Tongue (tissue), 2 donors: ENCODE measurements around the gene TMEM114. TPM values are rescaled to one million over a fixed set of nuclear protein-coding genes. Genes with fewer than 3 reads are reported as not detected.

ENCODE experiments used
- DNase-seq: peaks from one replicate; pipeline ENCODE4 v3.0.0-alpha.2; 2015
- total RNA-seq: library from RNA; depleted of rRNA; stranded (reverse); fragments of >200 nt; gene quantifications from one replicate; pipeline ENCODE4 v1.2.3, GENCODE V29; 2014

TMEM114 gene
- not detected for total RNA-seq

DNA sequence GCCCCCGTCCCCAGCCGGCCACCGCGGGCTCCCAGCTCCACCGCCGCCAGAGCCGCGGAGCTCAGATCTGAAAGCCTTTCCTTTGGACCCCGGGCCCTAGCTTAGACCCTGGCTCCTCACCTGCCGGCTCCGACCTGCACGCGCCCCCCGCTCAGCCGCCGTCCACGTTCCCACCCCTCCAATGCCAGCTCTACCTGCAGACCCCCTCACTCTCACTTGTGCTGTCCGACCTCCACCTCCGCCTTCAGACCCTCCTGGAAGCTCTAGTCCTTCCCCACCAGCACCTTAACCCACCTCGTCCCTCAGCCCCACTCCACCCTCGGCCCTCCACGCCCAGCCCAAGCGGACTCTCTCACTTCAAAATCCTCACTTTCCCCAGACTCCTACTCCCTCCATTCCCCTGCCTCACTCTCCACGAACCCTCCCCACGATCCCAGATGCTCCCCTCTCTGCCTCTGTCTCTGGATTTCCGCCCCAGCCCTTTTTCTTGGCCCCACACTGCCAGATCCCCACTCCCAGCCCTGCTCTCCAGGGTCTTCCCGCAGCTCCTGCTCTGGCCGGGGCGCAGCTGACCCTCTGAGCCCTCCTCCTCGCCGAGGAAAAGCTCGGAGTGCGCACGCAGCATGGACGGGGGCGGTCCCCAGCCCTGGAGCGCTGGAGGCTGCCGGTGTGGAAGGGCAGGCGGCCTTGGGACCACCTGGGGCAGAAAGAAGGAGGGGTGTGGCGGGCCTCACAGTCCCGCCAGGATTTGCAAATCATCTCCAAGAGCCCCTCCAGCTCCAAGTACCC is at the start of gene TMEM114:
TMEM114 (minus strand) TSS at position 612 of the 789 bp plus-strand sequence. CDS start 673 bp downstream, outside the sequence.
- no peak for DNase-seq

DNA sequence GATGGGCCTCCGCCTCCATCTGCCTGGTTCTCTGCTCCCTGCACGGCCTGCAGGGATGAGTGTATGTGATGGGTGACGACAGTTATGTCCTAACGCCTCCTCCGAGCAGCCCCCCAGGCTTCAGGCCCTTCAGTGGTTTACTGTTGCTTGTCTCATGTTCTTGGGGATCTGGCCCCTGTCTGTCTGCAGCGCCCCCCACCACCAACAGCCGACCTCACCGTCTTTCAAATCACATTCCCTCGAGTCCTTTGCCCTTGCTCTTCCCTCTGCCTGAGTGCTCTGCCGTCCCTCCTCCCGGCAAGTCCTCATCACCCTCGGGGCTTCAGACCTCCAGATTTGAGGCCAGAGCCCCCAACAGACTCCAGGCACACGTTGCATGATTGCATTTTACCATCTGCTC is 49.4 kb upstream of the TMEM114 start:
- DNase-seq: no peak

DNA sequence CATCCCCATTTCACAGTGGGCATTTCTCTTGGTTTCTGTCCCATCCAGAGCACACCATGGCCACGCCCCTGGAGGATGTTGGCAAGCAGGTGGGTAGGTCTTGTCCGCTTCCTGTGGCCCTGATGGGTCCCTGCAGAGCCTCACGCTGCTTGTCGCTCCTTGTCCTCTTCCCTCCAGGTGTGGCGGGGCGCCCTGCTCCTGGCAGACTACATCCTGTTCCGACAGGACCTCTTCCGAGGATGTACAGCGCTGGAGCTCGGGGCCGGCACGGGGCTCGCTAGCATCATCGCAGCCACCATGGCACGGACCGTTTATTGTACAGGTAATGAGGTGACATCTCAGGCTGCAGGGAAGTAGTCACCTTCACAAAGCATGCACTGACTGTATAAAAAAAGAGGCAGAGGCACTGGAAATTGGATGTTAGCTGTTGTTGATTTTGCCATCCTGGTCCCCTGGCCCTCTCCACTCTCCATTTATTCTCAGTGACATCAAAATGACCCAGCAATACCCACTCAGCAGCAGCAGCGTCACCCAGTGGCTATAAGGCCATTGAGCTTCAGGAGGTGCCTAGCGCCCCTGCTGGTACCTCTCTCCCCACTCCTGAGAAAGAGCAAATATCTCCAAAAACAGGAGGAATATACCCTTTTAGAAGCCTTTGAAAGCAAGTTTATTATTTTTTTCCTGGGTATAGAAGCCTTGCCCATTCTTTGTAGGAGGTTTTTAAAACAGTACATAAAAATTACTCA is 44.9 kb upstream of the TMEM114 start:
- DNase-seq: peak; percentile 25

DNA sequence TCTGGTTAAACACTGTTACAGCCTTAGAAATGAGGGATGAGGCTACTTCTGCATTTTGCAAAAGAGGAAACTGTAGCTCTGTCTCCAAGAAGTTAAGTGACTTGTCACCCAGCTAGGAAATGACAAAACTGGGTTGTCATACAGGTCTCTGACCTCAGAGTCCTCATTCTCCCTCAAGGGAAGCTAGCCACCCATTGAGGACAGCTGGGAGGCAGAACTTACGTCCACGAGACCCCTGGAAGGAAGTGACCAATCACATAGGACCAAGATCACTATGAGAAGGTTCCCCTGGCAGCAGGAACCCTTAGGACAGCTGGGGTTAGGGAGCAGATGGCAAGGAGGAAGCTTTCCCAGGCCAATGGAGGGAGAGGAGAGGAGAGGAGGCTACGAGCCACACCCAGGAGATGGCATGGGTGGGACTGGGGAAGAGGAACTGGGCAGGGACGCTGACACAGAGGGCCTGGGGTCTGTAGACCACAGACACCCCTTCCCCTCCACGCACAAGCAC is 42.4 kb upstream of the TMEM114 start:
- no peak for DNase-seq

DNA sequence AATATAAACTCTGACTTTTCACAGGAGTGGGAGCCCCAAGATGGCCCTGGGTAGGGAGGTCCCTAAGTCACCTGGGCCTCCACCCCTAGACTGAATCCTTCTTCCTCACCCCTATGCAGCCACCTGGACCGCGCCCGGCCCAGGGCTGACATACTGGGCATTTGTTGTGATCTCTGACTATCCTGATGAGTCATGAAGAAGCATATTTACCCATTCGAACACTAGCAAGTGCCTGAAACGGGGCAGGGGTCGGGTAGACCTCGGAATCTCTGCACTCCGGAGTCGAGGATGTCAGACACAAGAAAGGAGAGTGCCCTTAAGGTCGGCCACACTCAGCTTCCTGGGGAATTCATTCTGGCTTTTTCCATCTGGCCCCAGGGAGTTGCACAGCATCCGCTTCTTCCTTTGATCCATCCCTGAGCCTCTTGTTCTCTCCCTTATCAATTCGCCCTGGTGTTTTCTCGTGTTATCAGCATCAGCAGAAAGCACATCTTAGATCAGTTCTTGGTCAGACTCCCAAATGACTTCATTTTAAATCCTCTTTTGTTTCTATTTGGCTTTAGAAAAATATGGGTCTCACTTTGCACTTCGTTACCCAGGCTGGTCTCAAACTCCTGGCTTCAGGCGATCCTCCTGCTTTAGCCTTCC is 41.6 kb upstream of the TMEM114 start:
- DNase-seq: no peak

DNA sequence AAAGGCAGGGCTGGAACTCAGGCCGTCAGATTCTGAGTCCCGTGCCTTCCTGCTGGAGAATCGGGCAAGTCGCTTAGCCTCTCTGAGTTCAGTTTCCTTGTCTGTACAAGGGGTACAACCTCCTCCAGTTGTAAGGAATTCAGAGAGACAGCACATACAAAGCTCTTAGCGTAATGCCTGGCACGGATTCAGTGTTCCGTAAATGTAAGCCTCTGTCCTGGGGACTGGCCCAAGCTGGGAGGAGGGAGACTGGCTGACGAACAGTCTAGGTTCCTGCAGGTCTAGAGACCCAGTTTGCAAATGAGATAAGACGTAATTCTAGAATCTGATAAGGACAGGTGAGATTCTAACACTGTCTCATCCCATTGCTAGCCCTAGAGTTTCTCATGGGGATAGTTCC is 41.1 kb upstream of the TMEM114 start:
- DNase-seq: no peak

DNA sequence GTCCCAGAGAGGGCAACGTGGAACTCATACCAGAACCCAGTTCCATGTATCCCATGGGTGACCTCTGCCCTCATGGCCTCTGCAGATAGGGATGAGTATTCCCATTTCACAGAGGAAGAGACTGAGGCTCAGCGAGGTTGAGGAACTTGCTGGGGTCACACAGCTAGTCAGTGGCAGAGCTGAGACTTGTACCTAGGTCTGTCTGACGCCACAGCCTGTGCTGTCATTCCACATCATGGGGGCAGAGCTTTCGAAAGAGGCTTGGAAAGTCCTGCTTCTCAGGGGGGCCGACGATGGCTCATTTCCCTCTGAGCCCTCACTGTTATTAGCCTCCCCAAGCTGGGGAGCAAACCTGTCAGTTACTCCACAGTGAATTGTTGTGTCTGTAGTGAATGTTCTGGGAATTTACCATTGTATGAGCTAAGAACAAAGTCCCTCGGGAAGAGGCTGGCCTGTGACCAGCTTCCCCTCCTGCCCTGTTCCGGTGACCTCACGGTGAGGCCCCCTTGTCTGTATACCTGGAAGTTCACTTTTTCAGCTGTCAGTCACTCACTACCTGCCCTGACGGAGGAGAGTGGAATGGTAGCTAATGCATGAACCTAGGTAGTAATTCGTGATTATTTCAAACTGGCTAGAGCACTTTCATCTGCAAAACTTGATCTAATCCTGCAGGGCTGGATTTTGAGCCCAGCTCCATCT is 40.1 kb upstream of the TMEM114 start:
- DNase-seq: no peak

DNA sequence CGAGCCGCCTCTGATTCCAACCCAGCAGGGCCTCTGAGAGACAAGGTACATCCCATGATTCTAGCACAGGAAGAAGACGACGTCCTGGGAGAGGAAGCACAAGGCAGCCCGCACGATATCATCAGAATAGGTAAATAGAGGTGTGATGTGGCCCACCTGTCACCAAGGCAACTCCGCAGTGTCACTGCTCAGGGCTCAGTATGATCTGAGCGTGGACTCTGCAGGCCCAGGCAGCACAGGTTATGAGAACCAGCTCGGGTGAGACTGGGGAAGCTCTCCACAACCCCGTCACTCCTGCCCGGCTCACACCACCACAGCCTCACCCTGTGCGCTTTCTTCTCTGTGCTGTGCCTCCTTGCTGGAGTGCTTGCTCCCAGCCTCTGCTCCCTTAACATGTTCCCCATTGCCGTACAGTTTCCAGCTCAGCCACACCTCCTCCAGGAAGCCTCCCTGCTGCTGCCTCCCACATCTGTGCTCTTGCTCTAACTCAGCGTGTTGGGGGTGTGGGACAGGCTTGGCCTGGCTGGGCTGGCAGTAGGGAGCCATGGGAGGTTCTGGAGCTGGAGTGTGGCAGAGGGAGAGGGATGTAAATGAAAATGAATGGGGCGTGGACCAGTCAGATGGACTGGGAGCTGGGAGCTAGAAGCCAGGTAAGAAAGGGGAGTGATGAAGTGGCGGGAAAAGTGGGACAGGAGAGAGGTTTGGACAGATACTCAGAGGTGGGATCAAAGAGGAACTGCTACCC is 38.8 kb upstream of the TMEM114 start:
- no peak for DNase-seq

DNA sequence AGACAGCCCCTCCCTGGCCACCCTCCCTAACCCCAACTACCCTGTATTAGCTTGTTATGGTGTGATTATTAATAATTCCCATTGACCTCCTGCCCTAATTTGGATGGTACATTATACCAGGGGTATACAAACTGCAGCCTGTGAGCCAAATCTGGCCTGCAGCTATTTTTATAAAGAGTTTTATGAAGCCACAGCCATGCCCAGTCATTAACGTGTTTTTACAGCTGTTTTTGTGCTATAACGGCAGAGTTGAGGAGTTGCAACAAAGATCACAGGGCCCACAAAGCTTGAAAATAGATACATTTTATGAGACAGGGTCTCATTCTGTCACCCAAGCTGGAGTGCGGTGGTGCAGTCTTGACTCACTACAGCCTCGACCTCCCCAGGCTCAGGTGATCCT is 37.1 kb upstream of the TMEM114 start:
- DNase-seq: no peak

DNA sequence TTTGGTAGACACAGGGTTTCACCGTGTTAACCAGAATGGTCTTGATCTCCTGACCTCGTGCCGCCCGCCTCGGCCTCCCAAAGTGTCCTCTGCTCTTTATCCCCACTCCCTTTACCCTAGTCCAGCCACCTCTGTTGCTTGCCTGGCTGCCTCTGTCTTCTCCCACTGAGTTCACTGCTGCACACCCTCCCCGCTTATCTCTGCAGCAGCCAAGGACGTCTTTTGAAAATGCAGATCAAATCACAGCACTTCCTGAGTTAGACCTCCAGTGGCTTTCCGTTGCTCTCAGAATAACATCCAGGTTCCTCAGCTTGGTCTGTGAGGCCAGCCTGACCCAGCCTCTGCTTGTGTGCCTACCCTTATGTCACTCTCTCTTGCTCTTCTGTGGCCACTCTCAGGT is 36.6 kb upstream of the TMEM114 start:
- no peak for DNase-seq

DNA sequence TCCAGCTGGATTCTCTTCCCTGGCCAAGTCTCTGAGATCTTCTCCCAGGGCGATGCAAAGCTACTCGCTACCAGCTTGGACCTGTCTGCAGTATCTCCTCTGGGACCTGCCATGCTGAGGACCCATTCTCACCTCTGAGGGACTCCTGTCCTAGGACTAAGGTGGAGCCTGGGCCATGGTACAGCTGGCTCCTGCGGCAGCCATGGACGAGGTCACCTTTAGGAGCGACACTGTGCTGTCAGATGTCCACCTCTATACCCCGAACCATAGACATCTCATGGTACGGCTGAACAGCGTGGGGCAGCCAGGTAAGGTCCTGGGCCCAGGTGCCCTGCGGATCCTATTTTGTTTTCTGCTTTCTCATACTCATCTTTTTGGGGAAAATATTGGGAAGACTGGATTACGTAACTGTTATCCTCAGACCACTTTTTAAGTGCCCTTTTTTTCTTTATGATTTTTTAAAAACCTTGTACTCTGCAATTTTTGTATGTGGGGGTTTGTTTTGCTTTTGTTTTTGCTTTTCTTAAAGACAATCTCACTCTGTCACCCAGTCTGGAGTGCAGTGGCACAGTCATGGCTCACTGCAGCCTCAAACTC is 35.3 kb upstream of the TMEM114 start:
- DNase-seq: no peak

DNA sequence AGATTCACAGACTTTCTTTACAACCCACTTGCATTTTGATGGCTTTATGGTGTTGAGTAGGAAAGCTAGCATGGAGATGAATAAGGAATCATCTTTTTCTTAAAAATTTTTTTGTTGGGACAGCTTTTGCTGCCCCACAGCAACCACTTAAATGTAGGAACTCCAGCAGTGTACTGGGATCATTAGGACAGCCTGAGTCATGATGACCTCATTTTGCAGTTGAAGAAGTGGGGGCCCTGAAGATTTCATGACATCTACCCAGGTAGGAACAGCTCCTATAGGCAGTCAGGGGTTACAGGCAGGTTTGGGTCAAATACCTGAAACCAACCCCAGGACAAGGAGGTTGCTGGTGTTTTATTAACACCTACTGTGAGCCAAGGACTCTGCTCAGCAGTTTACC is 33.3 kb upstream of the TMEM114 start:
- DNase-seq: no peak

DNA sequence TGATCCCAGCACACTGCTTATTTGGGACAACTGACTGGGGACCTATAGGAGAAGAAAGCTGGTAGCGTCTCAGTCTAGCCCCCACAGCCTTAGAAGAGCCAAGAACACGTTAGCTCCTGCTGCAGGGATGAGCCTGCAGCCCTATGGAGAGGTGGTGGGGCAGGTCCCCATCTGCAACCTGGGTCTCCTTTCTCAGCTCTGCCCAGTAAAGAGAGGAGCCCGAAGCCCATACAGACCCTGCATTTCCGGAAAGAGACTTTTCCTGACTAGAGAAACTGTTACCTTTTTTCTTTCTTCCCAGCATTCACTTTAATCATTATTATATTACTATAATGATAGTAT is 32.0 kb upstream of the TMEM114 start:
- no peak for DNase-seq

DNA sequence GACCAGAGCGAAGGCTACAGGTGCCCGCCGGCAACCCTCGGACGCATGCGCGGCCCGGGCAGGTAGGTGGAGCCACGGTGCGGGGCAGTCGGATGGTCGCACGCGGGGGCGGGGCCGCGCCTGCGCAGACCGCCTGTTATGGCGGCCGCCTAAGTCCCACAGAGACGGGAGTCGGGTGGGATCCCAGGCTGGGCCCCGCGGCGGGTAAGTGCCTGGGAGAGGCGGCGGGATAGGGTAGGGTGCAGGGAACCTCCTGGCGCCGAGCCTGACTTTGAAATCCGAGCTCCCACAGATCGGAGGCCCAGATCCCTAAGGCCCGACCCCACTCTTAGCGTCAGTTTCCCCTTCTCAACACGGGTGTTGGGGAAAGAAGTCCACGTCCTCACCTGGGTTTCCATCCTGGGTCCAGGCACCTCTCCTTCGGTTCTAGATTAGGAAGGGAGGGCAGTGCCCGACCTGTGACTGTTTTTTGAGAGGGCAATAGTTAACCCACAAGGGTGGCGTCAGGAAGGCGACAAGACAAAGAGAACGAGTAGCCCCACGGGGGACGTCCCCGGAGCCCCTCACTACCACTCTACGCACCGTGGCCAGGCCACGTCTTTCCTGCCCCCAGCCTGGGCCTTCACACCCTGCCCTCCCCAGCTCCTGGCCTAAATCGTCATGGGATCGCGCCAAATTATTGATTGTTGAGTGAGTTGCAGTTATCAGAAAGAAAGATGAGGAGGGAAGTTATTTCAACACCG is 31.4 kb upstream of the TMEM114 start, which contains the start of gene METTL22:
METTL22 (plus strand) TSS at position 127 of the 743 bp plus-strand sequence. CDS start 3,968 bp downstream, outside the sequence.
- DNase-seq: peak; percentile 96

DNA sequence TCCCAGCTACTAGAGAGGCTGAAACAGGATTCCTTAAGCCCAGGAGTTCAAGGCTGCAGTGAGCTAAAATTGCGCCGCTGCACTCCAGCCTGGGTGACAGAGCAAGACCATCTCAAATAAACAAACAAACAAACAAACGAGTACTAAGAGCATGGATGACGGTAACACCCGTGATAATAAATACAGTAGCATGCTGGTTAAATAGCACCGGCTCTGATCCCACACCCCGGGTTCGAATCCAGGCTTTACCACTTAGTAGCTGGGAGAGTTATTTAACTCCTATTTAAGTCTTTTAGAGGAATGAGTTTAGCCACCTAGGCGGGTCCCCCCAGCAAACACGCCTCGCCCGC is 30.9 kb upstream of the TMEM114 start:
- DNase-seq: no peak

DNA sequence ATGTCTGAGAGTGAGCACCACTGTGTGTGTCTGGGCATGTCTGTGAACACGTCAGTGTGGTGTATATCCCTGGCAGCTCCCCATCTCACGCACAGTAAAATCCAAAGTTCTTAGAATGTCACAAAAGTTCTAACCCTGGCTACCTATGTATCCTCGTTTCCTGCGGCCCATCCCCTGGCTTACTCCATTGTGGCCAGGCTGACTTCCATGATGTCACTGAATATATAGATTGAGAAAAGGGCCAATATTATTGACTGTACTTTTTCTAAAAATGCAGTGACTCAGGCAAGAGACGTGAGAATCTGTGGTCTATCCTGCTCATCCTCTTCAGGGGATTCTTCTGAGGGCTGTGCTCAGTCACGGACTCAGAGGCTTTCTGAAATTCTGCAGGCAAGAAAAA is 30.2 kb upstream of the TMEM114 start:
- DNase-seq: no peak

DNA sequence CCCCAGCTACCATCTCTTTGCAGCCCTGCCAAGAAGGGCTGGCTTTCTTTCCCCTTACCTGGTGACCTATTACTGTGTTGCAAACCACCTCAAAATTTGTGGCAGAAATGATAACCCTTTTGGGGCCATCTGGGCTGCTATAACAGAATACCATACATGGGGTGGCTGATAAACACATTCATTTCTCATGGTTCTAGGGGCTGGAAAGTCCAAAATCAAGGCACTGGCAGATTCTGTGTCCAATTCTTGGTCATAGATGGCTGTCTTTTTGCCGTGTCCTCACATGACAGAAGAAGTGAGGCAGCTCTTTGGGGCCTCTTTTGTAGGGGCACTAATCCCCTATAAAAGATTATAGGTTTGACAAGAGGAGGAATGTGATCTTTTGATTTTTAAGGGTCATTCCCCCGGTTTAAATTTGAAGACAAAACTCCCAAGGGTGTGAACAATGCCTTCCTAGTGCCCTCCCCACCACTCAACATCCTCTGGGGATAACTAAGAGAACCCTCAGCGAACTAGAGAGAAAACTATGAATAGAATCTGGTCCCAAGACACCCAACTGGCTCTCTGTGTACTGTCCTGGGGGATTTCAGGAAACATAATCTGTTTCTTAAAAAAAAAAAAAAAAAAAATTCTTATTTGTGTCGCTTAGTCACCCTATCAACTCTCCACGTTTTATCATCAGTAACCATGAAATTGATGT is 29.5 kb upstream of the TMEM114 start:
- no peak for DNase-seq

DNA sequence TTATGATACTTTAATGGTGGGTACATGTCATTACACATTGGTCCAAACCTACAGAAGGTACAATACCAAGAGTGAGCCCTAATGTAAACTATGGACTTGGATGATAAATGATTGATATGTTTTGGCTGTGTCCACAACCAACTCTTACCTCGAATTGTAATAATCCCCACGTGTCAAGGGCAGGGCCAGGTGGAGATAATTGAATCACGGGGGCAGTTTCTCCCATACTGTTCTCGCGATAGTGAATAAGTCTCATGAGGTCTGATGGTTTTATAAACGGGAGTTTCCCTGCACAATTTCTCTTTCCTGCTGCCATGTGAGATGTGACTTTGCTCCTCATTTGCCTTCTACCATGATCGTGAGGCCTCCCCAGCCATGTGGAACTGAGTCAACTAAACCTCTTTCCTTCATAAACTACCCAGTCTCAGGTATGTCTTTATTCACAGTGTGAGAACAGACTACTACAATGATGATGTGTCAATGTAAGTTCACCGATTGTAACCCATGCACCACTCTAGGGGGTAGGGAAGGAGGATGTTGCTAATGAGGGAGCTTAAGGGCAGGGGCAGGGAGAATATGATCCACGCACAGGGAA is 24.2 kb upstream of the TMEM114 start:
- no peak for DNase-seq

DNA sequence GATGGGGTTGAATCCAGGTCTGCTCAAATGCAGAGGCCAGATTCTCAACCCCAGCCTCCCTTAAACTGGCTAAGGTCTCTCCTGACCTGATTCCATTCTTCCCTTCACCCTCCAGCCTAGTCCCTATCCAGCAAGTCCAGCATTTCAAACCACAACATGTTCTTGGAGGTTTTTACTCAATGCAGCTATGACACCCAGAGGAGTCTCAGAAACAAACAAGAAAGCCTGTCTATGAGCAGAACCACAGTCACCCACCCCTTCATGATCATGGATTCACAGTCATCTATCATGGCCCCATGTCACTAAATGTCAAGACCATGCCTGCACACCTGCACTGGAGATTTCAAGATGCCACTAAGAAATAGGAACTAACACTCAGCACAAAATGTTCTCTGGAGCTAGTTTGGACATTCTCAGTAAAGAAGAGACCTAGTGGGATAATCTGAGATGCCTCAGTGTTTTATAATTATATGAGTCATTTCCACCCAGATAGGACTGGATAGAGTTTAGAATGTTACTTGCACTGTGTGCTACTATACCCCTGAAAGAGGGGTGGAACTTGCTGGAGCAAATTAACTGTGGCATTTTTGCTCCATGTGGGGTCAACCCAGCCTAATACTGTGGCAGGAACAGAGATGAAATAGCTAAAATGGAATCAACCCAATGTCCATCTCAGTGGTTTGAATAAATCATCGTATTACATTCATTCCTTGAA is 21.7 kb upstream of the TMEM114 start:
- DNase-seq: no peak
